Skeletal muscle tissue (tissue), 4 donors: ENCODE results near the gene FMN1. TPM values are rescaled to one million over a fixed set of nuclear protein-coding genes. Genes with fewer than 3 reads are reported as not detected.

Source experiments
- H3K27ac ChIP-seq: one replicate; pipeline ENCODE4 v1.7.0; 2013; ENCODE audit warnings: mild to moderate bottlenecking, low read depth, low read length, inconsistent platforms
- H3K27me3 ChIP-seq, 3 donors: one replicate each; pipeline ENCODE4 v1.7.0; 2013; ENCODE audit warnings: low read length in 3 of 3; ENCODE audit not compliant: control insufficient read depth in 3 of 3, insufficient read depth in 3 of 3
- H3K36me3 ChIP-seq, 3 donors: one replicate each; pipeline ENCODE4 v1.7.0; 2013; ENCODE audit warnings: low read length in 3 of 3; ENCODE audit not compliant: control insufficient read depth in 3 of 3, insufficient read depth in 3 of 3
- H3K4me1 ChIP-seq, 3 donors: one replicate each; pipeline ENCODE4 v1.7.0; 2013; ENCODE audit warnings: low read length in 3 of 3, mild to moderate bottlenecking in 3 of 3; ENCODE audit not compliant: control insufficient read depth in 3 of 3, insufficient read depth in 3 of 3
- H3K4me3 ChIP-seq, 3 donors: one replicate each; pipeline ENCODE4 v1.7.0; 2013; ENCODE audit warnings: low read length in 3 of 3
- H3K9ac ChIP-seq, 3 donors: one replicate each; pipeline ENCODE4 v1.7.0; 2013; ENCODE audit warnings: low read length in 3 of 3, mild to moderate bottlenecking in 3 of 3, moderate library complexity in 2 of 3, low read depth in 1 of 3
- H3K9me3 ChIP-seq, 3 donors: one replicate each; pipeline ENCODE4 v1.7.0; 2013; ENCODE audit warnings: low read length in 3 of 3; ENCODE audit not compliant: control insufficient read depth in 3 of 3
- total RNA-seq: library from RNA; depleted of rRNA; stranded (reverse); fragments of >200 nt; gene quantifications from one replicate; pipeline ENCODE4 v1.2.3, GENCODE V29; 2014
- donor health status: Osteomylitis.

FMN1 gene
- total RNA-seq, 1 donor from 2014 or later: 3.7 TPM

DNA sequence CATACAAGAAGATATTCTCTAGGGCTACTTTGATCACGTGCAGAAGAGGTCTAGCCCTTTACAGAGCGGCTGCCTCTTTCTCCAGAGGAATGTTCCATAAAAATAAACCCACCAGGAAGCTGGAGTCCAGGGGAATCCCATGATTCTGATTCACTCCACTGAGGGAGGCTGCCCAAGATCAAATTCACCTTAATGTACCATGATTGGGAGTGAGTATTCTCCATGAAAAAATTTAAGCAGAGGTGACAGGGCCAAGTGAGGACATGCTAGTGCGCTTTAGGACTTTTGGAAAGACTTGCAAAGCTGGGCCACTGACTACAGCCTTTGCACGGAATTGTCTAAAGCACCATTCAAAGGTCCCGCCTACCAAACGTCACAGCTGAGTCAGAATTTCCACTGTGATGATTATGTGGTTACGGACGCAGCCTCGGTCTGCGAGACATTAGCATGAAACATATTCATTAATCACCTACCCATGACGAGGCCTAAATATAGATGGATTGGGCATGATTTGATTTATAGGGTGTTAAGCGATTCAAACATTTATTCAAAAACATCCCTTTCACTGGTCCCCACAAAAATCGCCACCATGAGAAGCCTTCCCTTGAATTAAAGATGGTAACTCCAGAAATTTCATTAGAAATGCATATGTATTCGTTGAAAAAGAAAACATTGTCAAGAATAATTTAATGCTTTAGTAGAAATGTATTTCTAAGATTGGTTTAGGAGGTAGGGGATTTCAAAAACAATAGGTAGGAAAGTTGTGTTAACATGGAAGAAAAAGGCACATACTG is 324.1 kb downstream of the FMN1 start:
- Histone ChIP-seq H3K9me3 (no peaks in the 10 kb centered on the region), H3K27ac (no peak overlapping the region), H3K27me3 (no peaks in the 10 kb centered on the region), H3K4me3 (no peak overlapping the region), H3K9ac (no peak overlapping the region), H3K4me1 (peaks cover 2 to 15% (median 6%) of the 10 kb centered on the region in 3 donors), H3K36me3 (no peaks in the 10 kb centered on the region)

DNA sequence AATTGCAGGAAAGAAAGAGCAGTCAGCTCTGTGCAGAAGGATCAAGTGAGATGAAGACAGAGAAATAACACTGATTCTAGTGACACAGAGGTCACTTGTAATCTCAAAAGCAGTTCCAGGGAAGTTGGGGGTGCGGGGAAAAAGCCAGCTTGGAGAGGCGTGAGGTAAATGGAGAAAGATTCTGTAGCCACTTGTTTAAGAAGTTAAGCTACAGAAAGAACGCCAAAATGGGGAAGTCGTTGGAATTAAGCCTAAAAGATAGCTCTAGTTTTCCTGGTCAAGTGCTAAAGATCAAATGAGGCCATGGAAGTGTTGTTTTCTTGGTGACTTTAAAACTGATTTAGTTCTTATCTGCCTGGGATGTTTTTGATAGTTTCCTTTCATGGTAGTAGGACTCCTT is 324.7 kb downstream of the FMN1 start:
- H3K4me3 ChIP-seq: no peak overlapping the region
- H3K9ac ChIP-seq: no peak overlapping the region
- no peak overlapping the region for H3K27ac ChIP-seq
- H3K27me3 ChIP-seq: no peaks in the 10 kb centered on the region
- no peaks in the 10 kb centered on the region for H3K9me3 ChIP-seq
- no peaks in the 10 kb centered on the region for H3K36me3 ChIP-seq
- H3K4me1 ChIP-seq: peaks cover 2 to 15% (median 6%) of the 10 kb centered on the region in 3 donors

DNA sequence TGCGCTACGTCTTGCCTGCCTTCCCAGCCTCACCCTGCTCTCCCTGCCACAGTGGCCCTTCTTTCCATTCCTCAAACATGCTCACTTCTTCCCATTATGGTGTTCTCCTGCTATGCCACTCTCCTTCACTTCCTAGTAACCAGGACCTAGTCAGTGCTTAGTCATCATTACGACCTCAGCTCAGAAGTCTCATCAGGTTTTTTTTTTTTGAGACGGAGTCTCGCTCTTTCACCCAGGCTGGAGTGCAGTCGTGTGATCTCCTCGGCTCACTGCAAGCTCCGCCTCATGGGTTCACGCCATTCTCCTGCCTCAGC is 327.2 kb downstream of the FMN1 start:
- Histone ChIP-seq H3K27me3 (no peaks in the 10 kb centered on the region), H3K4me1 (peaks cover 0 to 2% (median 0%) of the 10 kb centered on the region in 3 donors), H3K4me3 (no peak overlapping the region), H3K36me3 (no peaks in the 10 kb centered on the region), H3K9ac (no peak overlapping the region), H3K9me3 (no peaks in the 10 kb centered on the region), H3K27ac (no peak overlapping the region)

DNA sequence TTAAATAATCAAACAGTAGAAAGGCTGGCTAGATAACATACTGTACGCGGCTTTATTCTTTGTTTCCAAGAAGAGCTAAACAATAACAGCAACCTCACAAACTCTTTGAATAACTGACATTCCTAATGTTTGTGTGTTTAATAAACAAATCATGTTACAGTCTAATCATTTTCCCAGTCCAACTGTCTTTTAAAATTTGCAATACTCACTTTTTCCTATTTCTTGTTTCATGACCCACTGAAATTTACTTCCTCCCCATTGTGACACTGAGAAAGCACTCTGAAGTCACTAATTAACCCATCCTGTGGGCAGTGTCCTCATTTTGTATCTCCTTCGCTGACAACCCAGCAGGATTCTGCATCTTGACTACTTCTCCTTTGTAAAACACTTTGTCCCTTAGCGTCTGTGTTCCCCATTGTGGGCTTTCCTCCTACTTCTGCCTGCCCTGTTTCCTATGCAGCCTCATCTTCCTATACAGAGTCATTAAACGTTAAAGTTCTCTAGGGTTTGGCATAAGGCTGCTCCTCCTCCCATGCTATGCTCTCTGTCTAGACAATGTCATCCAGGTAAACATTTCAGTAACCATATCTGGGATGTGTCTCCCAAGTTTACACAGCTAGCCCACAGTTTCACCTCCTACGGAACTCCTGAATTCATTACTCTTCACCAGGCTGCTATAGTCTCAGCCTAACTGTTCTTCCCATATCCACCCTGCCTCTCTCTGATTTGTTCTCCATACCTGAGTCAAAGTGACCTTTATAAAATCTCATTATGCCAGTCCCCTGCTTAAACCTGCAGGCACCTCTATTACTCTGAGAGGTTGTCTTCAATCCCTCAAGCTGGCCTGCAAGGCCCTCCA is 327.8 kb downstream of the FMN1 start:
- H3K4me3 ChIP-seq: no peak overlapping the region
- H3K36me3 ChIP-seq: no peaks in the 10 kb centered on the region
- no peaks in the 10 kb centered on the region for H3K27me3 ChIP-seq
- H3K4me1 ChIP-seq: peaks cover 0 to 4% (median 0%) of the 10 kb centered on the region in 3 donors
- H3K9ac ChIP-seq: no peak overlapping the region
- no peaks in the 10 kb centered on the region for H3K9me3 ChIP-seq
- H3K27ac ChIP-seq: no peak overlapping the region

DNA sequence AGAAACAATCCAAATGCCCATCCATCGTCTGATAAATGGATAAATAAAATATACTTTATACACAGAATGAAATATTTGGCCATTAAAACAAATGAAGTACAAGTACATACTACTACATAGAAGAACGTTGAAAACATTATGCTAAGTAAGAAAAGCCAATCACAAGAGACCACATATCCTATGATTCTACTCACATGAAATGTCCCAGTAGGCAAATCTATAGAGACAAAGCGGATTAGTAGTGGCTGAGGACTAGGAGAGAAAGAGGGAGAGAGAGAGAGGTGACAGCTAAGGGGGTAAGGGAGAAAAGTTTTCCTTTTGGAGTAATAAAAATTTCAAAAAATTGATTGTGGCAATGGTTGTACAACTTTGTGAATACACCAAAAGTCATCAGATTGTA is 329.7 kb downstream of the FMN1 start:
- Histone ChIP-seq H3K27me3 (no peaks in the 10 kb centered on the region), H3K4me1 (peaks cover 0 to 5% (median 3%) of the 10 kb centered on the region in 3 donors), H3K27ac (no peak overlapping the region), H3K9me3 (no peaks in the 10 kb centered on the region), H3K9ac (no peak overlapping the region), H3K4me3 (no peak overlapping the region), H3K36me3 (no peaks in the 10 kb centered on the region)

DNA sequence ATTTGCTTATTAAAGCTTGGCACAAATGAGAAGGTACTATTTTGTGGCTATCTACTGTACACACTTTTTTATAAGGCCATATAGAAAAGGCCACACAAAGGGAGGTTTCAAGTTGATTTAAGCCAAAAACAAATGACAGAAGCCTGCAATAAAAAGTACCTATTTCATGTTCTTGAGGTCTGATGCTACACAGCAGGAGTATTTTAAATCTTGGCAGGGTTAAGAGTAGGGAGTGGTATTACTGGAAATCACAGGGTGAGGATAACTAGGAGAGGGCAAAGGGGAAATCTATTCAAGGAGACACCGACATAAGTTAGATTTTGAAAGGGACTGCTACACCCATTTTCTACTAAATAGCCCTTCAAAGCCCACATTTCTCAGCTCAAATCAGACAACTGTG is 330.5 kb downstream of the FMN1 start:
- Histone ChIP-seq H3K9ac (no peak overlapping the region), H3K27me3 (no peaks in the 10 kb centered on the region), H3K4me1 (peaks cover 0 to 5% (median 3%) of the 10 kb centered on the region in 3 donors), H3K36me3 (no peaks in the 10 kb centered on the region), H3K9me3 (no peaks in the 10 kb centered on the region), H3K27ac (no peak overlapping the region), H3K4me3 (no peak overlapping the region)

DNA sequence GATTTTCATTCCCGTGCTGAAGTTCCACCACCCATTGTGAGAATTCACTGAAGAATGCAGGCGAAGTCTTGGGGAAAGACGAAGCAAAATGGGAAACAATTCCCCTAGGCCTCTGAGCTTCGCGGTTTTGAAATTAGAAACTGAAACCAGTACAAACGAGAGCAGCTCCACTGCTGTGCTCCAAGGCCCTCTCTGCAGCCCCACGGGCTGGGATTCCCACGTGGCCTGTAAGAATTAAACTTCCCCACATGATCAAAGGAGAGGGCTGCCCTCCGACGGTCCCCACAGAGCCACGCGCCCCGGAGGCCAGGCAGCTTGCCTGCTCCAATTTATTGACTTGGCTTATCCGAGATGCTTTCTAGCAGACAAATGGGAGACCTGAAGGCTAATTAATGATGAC is 332.8 kb downstream of the FMN1 start:
- H3K4me1 ChIP-seq: peaks cover 0 to 5% (median 3%) of the 10 kb centered on the region in 3 donors

DNA sequence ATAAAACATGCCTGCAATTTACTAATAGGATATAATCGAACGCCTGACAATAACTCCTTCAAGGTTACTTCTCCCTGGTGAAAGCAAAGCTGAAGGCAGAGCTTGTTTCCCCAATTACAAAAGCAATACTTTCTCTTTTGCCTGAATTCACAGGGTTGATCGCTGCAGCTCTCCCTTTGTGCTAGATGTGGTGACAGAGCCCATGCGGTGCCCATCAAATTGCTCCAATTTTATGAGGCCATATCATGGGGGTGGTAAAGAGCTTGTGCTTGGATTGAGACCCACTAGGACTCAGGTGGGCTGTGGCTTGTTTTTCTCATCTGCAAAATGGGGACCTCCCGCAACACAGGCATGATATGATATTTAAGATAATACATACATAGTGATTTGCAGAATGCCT is 333.3 kb downstream of the FMN1 start:
- no peak overlapping the region for H3K9ac ChIP-seq
- peaks cover 0 to 9% (median 3%) of the 10 kb centered on the region in 3 donors for H3K4me1 ChIP-seq
- no peaks in the 10 kb centered on the region for H3K36me3 ChIP-seq
- H3K4me3 ChIP-seq: peak overlapping the region in 2 of 3 donors; percentile 52 to 69
- no peaks in the 10 kb centered on the region for H3K9me3 ChIP-seq
- no peak overlapping the region for H3K27ac ChIP-seq
- H3K27me3 ChIP-seq: no peaks in the 10 kb centered on the region

More for the DNA sequence above, 332.8 kb downstream of the FMN1 start:
- Histone ChIP-seq H3K27ac (no peak overlapping the region), H3K27me3 (no peaks in the 10 kb centered on the region), H3K36me3 (no peaks in the 10 kb centered on the region), H3K4me3 (peak overlapping the region; percentile 52 to 69 (median 61)), H3K9me3 (no peaks in the 10 kb centered on the region), H3K9ac (peak overlapping the region in 1 of 3 donors; percentile 59)

DNA sequence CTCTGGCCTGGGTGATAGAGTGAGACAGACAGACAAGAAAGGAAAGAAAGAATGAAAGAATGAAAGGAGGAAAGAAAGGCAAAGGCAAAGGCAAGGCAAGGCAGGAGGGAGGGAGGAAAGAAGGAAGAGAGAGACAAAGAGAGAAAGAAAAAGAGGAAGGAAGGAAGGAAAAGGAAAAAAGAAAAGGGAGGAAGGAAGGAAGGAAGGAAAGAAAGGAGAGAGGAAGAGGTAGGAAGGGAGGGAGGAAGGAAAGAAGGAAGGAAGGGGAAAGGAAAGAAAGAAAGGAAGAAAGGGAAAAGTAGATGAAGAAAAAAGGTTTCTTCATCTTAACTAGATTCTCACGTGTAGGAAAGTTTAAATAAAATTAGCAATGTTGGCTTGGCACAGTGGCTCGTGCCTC is 334.5 kb downstream of the FMN1 start:
- H3K4me3 ChIP-seq: no peak overlapping the region
- H3K36me3 ChIP-seq: no peaks in the 10 kb centered on the region
- H3K9ac ChIP-seq: no peak overlapping the region
- H3K27ac ChIP-seq: no peak overlapping the region
- no peaks in the 10 kb centered on the region for H3K9me3 ChIP-seq
- H3K27me3 ChIP-seq: no peaks in the 10 kb centered on the region
- H3K4me1 ChIP-seq: peaks cover 0 to 10% (median 3%) of the 10 kb centered on the region in 3 donors

DNA sequence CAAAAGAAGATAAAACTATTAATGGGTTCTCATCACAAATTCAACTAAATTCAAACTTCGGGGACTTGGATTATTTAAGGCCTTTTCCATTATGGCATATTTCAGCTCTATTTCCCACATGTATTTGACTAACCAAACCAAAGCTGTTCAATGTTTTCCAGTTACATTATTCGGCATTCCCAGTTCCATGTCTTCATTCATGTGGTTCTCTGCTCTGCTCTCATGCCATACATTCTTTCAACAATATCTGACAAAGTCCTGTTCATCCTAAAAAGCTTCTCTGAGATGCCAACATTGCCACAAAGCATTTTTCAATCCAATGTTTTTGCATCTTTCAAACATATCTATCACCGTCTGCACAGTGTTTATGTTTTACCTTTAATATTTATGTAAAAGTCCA is 335.3 kb downstream of the FMN1 start:
- no peak overlapping the region for H3K9ac ChIP-seq
- peaks cover 0 to 10% (median 3%) of the 10 kb centered on the region in 3 donors for H3K4me1 ChIP-seq
- H3K4me3 ChIP-seq: no peak overlapping the region
- no peaks in the 10 kb centered on the region for H3K27me3 ChIP-seq
- no peak overlapping the region for H3K27ac ChIP-seq
- no peaks in the 10 kb centered on the region for H3K36me3 ChIP-seq
- no peaks in the 10 kb centered on the region for H3K9me3 ChIP-seq
